GM19099 (cell line): Measurements from ENCODE around the gene GPRC5A.

Experiments
- POLR2A ChIP-seq: IDR thresholded peaks from 3 replicates; pipeline ENCODE4 v1.6.1; 2011; ENCODE audit warnings: low read depth; ENCODE audit not compliant: insufficient read length; ENCODE audit errors: extremely low read depth

Gene GPRC5A

GRCh38 chr12:12902036-12902435 lies 10.7 kb downstream of the GPRC5A start:
- TF ChIP-seq POLR2A, result no peak

GRCh38 chr12:12903642-12904609 lies 12.6 kb downstream of the GPRC5A start:
- no peak for TF ChIP-seq POLR2A

DNA sequence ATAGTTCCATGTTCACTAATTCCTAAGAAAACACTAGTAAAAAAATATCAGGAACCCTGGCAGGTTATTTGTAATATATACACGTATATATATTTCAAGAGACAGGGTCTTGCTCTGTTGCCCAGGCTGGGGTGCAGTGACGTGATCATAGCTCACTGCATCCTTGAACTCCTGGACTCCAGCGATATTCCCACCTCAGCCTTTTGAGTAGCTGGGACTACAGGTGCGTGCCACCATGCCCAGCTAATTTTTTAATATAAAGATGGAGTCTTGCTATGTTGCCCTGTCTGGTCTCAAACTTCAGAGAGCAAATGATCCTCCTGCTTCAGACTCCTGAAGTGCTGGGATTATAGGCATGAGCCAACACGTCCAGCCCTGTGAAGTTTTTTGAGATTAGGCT lies 16.2 kb downstream of the GPRC5A start:
- TF ChIP-seq POLR2A, result no peak

GRCh38 chr12:12908252-12908651 lies 16.9 kb downstream of the GPRC5A start:
- TF ChIP-seq POLR2A, result no peak

- TF ChIP-seq POLR2A, result no peak
Measured at GRCh38 chr12:12908711-12909110, 17.3 kb downstream of the GPRC5A start.

DNA sequence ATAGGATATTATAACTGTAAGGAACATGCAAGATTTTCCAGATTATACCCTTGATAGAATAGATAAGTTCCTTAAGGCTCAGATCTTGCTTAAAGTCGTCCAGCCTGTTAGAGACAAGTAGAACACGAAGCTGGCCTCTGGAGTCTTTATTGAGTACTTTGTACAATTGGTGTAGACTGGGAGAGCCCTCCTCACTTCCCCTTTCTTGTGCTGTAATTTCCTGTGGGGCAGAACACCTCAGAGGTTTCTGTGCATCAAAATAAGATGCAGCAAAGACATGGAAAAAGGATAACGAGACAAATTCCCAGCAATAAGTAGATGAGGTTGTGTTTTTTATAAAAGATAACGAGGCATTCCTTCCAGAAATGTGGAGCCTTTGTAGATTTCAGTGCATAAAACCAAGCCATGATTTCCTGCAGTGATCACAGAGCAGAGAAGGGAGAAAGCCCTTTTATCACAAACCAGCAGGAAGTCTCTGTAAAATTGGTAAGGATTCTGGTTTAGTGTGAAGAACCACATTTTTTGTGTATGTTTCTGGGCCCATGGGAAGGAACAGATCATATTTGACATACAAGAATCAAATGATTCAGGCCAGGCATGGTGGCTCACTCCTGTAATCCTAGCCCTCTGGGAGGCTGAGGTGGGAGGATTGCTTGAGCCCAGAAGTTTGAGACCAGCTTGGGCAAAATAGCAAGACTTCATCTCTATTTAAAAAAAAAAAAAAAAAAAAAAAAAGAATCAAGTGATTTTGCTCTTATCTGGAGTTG lies 18.0 kb downstream of the GPRC5A start:
- no peak for TF ChIP-seq POLR2A

DNA sequence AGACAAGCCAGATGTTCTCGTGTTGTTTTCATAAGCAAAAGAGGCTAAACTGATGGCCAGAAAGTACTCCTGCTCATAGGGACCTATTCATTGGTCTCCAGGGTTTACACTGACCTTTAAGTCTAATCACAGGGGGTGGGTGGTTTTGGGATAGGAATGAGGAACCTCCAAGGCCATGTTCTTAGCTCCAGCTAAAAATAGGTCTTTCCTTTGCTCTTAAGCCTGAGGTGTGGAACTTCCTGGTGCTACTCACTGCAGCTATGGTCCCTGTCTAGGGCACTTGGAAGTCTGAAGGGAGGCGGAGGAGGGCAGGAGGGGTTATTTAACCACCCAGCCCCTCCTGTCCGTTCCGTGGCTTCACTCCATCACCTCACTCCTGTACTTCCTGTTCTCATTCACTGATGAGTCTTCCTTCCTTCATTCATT lies 18.6 kb downstream of the GPRC5A start:
- no peak for TF ChIP-seq POLR2A

DNA sequence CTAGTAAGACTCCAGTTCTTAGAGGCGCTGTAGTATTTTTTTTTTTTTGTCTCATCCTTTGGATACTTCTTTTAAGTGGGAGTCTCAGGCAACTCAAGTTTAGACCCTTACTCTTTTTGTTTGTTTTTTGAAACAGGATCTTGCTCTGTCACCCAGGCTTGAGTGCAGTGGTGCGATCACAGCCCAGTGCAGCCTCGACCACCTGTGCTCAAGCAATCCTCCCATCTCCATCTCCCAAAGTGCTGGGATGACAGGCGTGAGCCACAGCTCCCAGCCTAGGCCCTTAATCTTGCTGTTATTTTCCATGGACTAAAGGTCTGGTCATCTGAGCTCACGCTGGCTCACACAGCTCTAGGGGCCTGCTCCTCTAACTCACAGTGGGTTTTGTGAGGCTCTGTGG lies 21.3 kb downstream of the GPRC5A start:
- no peak for TF ChIP-seq POLR2A

DNA sequence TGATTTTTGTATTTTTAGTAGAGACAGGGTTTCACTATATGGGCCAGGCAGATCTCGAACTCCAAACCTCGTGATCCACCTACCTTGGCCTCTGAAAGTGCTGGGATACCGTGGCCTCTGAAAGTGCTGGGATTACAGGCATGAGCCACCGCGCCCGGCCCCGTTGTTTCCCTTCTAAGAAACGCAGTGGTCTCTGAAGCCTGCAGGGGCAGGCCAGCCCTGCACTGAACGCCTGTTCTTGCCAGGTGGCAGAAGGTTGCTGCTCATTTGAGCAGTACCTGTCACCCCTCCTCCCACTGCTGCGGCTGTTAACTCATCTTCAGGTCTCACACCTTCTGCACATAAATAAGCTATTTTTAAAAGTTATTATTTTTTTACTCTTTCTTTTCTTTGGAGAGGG lies 24.3 kb downstream of the GPRC5A start:
- no peak for TF ChIP-seq POLR2A

GRCh38 chr12:12916135-12916944 lies 25.0 kb downstream of the GPRC5A start:
- TF ChIP-seq POLR2A, result no peak

DNA sequence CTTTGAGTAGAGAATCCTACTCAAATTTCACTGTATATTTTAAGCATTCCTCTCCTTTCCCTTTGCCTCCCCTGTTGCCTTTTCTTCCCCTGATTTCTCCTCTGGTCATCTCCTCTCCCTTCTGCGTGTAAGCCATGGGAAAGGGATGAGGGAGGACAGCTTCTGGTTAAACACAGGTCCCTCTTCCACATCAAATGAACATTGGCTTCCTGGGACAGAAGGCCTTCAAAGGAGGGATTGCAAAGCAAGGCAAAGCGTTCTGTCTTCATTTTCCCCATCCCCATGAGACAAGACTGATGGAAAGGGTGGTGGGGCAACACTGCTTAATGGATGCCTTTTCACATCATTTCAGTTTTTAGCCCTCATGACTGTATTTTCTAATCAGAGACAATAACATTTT lies 26.2 kb downstream of the GPRC5A start:
- no peak for TF ChIP-seq POLR2A

- no peak for TF ChIP-seq POLR2A
Measured at GRCh38 chr12:12918781-12919389, 27.5 kb downstream of the GPRC5A start.

DNA sequence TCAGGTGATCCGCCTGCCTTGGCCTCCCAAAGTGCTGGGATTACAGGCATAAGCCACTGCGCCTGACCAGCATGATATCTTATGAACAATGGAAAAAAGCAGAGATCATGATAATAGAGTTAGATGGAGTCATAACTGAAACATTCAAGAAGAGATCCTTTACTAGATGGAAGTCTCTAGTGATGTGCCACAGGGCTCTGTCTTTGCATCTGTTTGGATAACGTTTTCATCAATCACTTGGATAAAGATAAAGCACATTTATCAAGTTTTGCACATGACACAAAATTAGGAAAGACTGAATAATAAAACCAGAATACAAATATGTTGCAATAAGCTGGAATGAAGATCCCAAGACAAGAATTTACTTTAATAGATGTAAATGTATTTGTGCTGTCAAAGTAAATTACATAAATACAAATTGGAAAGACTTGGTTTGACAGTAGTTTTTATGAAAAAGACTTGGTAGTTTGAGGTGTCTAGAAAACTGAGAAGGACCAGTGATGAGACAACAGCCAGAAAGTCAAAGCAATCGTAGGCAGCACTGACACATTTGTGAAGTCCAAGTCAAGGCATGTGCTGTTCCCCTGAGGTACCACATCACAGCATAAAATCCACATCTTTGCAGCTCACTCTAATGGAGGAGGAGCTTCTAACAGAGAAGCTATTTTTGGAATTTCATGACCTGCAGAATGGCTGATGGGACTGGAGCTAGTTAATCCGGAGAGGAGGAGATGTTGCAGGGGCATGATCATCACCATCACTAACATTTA lies 28.5 kb downstream of the GPRC5A start:
- no peak for TF ChIP-seq POLR2A

GRCh38 chr12:12922191-12922616 lies 30.8 kb downstream of the GPRC5A start:
- no peak for TF ChIP-seq POLR2A

GRCh38 chr12:12922978-12923377 lies 31.6 kb downstream of the GPRC5A start:
- no peak for TF ChIP-seq POLR2A

- no peak for TF ChIP-seq POLR2A
Measured at GRCh38 chr12:12924169-12924568, 32.8 kb downstream of the GPRC5A start.
